Chondrocyte (in vitro differentiated cells): ENCODE data around the gene BAG2. TPM values are rescaled to one million over a fixed set of nuclear protein-coding genes. Genes with fewer than 3 reads are reported as not detected.

ENCODE experiments used
- DNase-seq: peaks from one replicate; pipeline ENCODE4 v3.0.0; 2021; ENCODE audit warnings: mixed read lengths, low spot score
- H3K27ac Mint-ChIP-seq: one replicate; pipeline ENCODE4 v1.8.0; 2021; ENCODE audit warnings: mild to moderate bottlenecking, moderate library complexity, mixed read lengths; ENCODE audit not compliant: unreplicated experiment
- H3K27me3 Mint-ChIP-seq: 2 replicates; pipeline ENCODE4 v1.8.0; 2021; ENCODE audit warnings: low read depth, mixed read lengths
- H3K36me3 Mint-ChIP-seq: 2 replicates; pipeline ENCODE4 v1.8.0; 2021; ENCODE audit warnings: low read depth, mixed read lengths
- H3K4me1 Mint-ChIP-seq: 2 replicates; pipeline ENCODE4 v1.8.0; 2021; ENCODE audit warnings: low read depth, mild to moderate bottlenecking, mixed read lengths
- H3K4me3 Mint-ChIP-seq: one replicate; pipeline ENCODE4 v1.8.0; 2021; ENCODE audit warnings: mild to moderate bottlenecking, moderate library complexity, mixed read lengths; ENCODE audit not compliant: unreplicated experiment
- H3K9me3 Mint-ChIP-seq: 2 replicates; pipeline ENCODE4 v1.8.0; 2021; ENCODE audit warnings: low read depth, mixed read lengths
- total RNA-seq: library from RNA; stranded (reverse); gene quantifications from 3 replicates; pipeline ENCODE4 v1.2.1, GENCODE V29; 2021
- TF ChIP-seq, protein P1 (sequence below): fragments of 200-600 bp; sonication (generic); IDR thresholded peaks from 2 replicates; pipeline ENCODE4 v1.5.0; 2021; ENCODE audit warnings: antibody characterized with exemption, mild to moderate bottlenecking, moderate library complexity

BAG2 gene
- total RNA-seq, 1 donor from 2014 or later = 12.1 TPM

DNA sequence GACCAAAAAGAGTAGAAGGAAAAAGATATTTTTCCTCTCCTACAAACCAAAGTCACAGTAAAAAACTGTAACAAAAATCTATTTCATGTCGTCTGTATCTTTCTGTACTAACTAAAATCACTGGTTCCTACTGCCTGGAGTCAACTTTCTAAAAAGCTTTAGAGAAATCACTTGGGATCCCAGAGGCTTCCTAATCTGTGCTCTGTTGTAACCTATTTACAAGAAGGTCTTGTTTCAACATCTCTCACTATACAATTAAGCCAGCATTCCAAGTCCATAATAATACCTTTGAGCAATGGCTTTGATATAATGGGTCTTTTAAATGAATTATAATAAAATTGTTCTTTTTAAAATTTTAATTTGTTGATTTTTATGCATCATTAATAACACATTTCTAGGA lies 29.6 kb downstream of the BAG2 start:
- DNase-seq = no peak
- Mint-ChIP-seq H3K4me1 (peaks cover 46% of the 10 kb centered on the region), H3K4me3 (no peak overlapping the region), H3K27me3 (no peaks in the 10 kb centered on the region), H3K27ac (no peak overlapping the region), H3K36me3 (peaks cover 14% of the 10 kb centered on the region), H3K9me3 (no peaks in the 10 kb centered on the region)
- TF ChIP-seq, protein P1, sequence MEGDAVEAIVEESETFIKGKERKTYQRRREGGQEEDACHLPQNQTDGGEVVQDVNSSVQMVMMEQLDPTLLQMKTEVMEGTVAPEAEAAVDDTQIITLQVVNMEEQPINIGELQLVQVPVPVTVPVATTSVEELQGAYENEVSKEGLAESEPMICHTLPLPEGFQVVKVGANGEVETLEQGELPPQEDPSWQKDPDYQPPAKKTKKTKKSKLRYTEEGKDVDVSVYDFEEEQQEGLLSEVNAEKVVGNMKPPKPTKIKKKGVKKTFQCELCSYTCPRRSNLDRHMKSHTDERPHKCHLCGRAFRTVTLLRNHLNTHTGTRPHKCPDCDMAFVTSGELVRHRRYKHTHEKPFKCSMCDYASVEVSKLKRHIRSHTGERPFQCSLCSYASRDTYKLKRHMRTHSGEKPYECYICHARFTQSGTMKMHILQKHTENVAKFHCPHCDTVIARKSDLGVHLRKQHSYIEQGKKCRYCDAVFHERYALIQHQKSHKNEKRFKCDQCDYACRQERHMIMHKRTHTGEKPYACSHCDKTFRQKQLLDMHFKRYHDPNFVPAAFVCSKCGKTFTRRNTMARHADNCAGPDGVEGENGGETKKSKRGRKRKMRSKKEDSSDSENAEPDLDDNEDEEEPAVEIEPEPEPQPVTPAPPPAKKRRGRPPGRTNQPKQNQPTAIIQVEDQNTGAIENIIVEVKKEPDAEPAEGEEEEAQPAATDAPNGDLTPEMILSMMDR = no peak

DNA sequence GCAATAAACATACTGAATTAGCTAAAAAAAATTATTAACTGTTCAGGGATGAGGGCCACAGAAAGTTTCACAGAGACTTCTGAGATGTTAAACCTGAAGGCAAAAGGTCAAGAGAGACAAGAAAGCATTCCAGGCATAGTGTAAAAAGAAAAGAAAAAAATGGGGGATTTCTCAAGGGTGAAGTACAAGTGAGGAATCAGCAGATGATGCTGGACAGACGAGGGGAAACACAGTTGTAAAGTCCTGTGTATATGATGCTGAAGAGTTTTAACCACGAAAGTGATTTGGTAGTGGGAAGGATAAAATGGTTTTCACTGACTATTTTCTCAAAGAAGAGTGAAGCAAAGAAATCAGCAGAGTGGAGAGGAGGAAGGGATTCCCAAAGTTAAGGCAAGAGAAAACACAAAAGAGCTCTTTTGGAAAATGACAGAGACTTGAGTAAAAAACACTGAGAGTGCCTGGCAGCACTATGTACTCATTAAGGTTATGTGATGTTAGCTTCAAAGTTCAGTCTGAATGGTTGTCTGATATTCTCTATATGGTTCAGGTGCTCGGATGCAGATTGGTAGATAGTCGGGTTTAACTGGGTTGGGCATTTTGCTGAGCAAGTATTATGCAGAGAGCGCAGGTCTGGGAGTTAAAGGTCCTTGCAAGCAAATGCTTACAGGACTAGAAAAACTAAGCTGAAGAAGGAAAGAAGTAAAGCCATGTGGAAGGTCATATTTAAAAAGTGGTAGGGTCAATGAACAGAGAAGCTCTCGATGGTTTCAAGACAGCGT lies 33.6 kb downstream of the BAG2 start:
- H3K4me1 Mint-ChIP-seq = peaks cover 57% of the 10 kb centered on the region
- no peaks in the 10 kb centered on the region for H3K9me3 Mint-ChIP-seq
- no peak for DNase-seq
- no peak overlapping the region for H3K4me3 Mint-ChIP-seq
- no peaks in the 10 kb centered on the region for H3K27me3 Mint-ChIP-seq
- TF ChIP-seq, protein P1 = no peak
- H3K36me3 Mint-ChIP-seq = peaks cover 14% of the 10 kb centered on the region
- H3K27ac Mint-ChIP-seq = peak overlapping the region; percentile 76

DNA sequence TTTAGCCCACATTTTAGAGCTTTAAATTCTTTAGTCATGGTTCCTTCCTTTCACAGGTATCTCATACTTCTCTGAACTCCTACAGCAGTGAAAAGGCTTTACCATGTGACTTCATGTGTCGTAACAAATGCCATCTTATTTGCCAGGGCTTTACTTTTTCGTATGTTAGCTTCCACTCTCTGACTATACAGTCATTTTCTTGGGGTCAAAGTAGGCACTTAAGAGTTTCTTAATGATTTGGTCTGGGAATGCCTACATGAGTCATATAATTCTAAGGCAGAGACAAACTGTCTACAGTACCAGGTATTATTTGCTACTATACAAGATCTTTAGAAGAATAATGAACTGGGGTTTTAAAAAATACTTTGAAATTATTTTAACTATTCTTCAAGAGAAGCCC lies 35.0 kb downstream of the BAG2 start:
- no peak overlapping the region for H3K27ac Mint-ChIP-seq

DNA sequence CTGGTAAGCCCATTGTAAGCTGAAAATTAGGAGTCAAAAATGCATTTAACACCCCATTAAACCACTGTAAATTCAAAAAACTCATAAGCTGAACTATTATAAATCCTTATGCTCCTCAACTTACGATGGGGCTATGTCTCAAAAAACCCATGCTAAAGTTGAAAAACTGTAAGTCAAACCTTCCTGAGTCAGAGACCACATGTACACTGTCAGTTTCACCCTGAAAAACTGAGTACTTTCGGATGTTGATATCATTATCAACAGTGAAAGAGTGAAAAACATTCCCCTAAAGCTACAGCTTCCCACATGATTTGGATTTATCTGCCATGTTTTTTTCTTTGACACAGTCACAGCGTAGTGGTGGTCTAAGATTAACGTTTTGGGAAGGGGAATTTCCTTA lies 35.7 kb downstream of the BAG2 start:
- Mint-ChIP-seq H3K27me3 (no peaks in the 10 kb centered on the region), H3K4me3 (no peak overlapping the region), H3K4me1 (peaks cover 60% of the 10 kb centered on the region), H3K9me3 (no peaks in the 10 kb centered on the region), H3K36me3 (peaks cover 14% of the 10 kb centered on the region), H3K27ac (no peak overlapping the region)
- DNase-seq = no peak
- TF ChIP-seq, protein P1 = no peak

More for the DNA sequence above, 35.0 kb downstream of the BAG2 start:
- no peak overlapping the region for H3K4me3 Mint-ChIP-seq
- peaks cover 60% of the 10 kb centered on the region for H3K4me1 Mint-ChIP-seq
- no peaks in the 10 kb centered on the region for H3K27me3 Mint-ChIP-seq
- TF ChIP-seq, protein P1 = no peak
- no peaks in the 10 kb centered on the region for H3K9me3 Mint-ChIP-seq
- no peak for DNase-seq
- peaks cover 14% of the 10 kb centered on the region for H3K36me3 Mint-ChIP-seq

DNA sequence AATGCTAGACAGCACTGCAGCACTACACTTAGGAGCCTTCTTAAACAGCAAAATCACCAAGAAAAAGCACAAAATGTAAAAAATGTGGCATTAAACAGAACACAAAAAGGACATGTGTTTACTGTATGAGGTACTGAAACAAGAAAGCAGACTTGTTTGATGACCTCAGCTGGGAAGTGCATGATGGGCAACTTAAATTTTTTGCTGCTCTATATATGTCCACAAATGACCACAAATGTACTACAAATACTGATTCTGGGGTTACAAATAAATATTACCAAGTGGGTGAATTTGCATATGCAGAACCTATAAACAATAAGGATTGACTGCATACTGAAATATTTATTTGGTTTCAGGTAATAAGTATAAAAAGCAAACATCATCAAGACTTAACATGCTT lies 36.9 kb downstream of the BAG2 start:
- Mint-ChIP-seq H3K27ac (no peak overlapping the region), H3K9me3 (no peaks in the 10 kb centered on the region), H3K36me3 (peaks cover 14% of the 10 kb centered on the region), H3K27me3 (no peaks in the 10 kb centered on the region), H3K4me1 (peaks cover 71% of the 10 kb centered on the region), H3K4me3 (no peak overlapping the region)
- DNase-seq = no peak
- TF ChIP-seq, protein P1 = no peak
